Stomach (tissue), 4 donors: Measurements from ENCODE around the gene CDK19.

Experiments
- CTCF ChIP-seq, 7 experiments: fragments of 450-650 bp in 4 of 7; fragments of 200-600 bp in 3 of 7; sonication (generic) in 3 of 7; IDR thresholded peaks; one replicate each; pipeline ENCODE4 v1.5.1; 2016 to 2019; ENCODE audit warnings: antibody characterized with exemption in 7 of 7, control low read depth in 2 of 7, mild to moderate bottlenecking in 1 of 7
- EP300 ChIP-seq: sonication (generic); formaldehyde crosslinking; IDR thresholded peaks from one replicate; pipeline ENCODE4 v1.6.1; 2017; ENCODE audit warnings: antibody characterized with exemption
- POLR2A ChIP-seq, 4 donors: fragments of 450-650 bp; IDR thresholded peaks; one replicate each; pipeline ENCODE4 v1.6.1; 2016; ENCODE audit warnings: antibody characterized with exemption in 4 of 4, control low read depth in 2 of 4, mild to moderate bottlenecking in 1 of 4, moderate library complexity in 1 of 4
- POLR2AphosphoS5 ChIP-seq, 3 donors: sonication (generic); formaldehyde crosslinking; IDR thresholded peaks; one replicate each; pipeline ENCODE4 v1.6.1; 2016; ENCODE audit warnings: antibody characterized with exemption in 3 of 3

- no peak for TF ChIP-seq CTCF (IDR thresholded peaks at IDR 0.05)
- TF ChIP-seq POLR2AphosphoS5 (IDR thresholded peaks at IDR 0.05): no peak
- TF ChIP-seq POLR2A (IDR thresholded peaks at IDR 0.05): no peak
- no peak for TF ChIP-seq EP300
These were observed 111.2 kb downstream of the CDK19 start for GRCh38 chr6:110703906-110704594.
